NCI-H2196 treated with DMSO at 0.1 percent for 48 hours (cell line): ENCODE results near the gene C3orf20.
A peak's percentile ranks its signal among the peaks of the same experiment; 100 is the strongest.
"Not testable (repeated sequence)": the region's sequence is repeated elsewhere in the genome, so short reads cannot be mapped to it uniquely, and the experiment has no call there.

Experiments
- DNase-seq: peaks from one replicate; lab custom pipeline; 2025; ENCODE audit not compliant: unreplicated experiment; lab: John Stamatoyannopoulos, UW

The C3orf20 gene

GRCh38 chr3:14649466-14649865 lies 25.5 kb upstream of the C3orf20 start:
- DNase-seq = no peak

DNA sequence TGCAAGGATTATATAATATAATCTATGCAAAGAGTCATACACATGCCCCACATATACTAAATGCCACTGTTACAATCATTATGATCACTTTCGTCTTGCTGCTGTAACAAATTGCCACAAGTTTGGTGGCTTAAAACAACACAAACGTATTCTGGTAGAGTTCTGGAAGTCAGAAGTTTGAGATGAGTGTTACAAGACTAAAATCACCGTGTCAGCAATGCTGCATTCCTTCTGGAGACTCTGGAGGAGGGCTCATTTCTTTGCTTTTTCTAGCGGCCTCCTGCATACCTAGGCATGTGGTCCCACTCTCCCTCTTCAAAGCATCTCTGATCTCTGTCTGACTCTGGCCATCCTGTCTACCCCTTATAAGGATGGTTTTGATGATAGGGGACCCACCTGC lies 24.7 kb upstream of the C3orf20 start:
- no peak for DNase-seq

DNA sequence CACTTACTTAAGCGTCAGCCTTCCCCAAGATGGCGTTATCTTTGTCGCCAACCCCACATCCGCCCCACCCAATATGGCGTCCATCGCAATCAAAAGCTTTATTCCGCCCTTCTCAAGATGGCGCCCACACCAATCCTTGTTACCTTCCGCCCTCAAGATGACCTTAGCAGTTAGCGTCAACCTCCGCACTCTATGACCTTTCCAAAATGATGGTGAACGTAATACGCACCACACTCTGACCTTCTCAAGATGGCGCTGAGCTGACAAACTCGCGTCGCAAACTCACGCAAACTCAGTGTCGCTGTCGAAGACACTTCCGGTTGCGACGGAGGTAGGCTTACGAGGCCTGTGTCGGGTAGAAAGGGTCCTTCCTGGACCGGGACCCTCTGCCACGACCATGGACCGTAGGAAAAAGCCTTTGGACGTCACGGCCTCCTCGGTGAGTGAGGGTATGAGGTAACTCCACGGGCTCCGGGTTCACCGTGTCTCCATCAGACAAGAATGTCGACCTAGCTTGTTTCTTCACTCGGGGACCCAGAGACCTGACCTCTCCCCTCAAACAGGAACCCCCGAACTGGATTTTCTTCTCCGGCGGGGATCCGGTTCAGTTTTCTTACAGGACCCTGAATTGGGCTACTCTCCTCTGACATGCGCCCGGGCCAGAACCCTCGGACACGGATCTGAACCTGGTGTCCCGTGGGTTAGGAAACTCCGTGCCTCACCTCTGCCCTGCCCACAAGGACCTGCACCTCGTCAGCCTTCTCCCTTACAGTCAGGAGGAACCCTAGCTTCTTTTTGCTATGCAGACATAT lies 23.3 kb upstream of the C3orf20 start, which contains the start of gene CCDC174:
TSS of gene CCDC174 (plus strand) at position 323 of the 812 bp plus-strand sequence. CDS start at position 398, 75 bp downstream.
- peak; percentile 81 for DNase-seq

- not testable (repeated sequence) for DNase-seq
These were observed 22.5 kb upstream of the C3orf20 start for GRCh38 chr3:14652360-14652907.

GRCh38 chr3:14657579-14657978 lies 17.4 kb upstream of the C3orf20 start:
- no peak for DNase-seq

DNA sequence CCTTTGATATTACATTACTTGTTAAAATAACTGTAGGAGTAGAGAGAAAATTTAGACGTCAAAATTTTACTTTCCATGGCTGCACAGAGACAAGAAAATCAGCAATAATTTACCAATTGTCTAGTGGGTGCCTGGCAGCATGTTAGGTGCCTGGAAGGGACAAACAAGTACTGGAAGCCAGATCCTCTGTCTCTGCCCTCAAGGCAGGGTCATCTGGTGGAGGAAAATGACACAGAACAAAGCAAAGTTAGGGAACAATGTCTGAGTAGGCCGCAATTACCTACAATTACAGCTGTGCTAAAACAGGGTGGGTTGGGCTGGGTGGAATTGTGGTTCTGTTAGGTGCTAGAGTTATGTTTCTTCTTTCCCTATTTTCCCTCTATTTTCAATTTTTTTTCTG lies 16.0 kb upstream of the C3orf20 start:
- DNase-seq = no peak

GRCh38 chr3:14660942-14661341 lies 14.0 kb upstream of the C3orf20 start:
- DNase-seq = no peak

DNA sequence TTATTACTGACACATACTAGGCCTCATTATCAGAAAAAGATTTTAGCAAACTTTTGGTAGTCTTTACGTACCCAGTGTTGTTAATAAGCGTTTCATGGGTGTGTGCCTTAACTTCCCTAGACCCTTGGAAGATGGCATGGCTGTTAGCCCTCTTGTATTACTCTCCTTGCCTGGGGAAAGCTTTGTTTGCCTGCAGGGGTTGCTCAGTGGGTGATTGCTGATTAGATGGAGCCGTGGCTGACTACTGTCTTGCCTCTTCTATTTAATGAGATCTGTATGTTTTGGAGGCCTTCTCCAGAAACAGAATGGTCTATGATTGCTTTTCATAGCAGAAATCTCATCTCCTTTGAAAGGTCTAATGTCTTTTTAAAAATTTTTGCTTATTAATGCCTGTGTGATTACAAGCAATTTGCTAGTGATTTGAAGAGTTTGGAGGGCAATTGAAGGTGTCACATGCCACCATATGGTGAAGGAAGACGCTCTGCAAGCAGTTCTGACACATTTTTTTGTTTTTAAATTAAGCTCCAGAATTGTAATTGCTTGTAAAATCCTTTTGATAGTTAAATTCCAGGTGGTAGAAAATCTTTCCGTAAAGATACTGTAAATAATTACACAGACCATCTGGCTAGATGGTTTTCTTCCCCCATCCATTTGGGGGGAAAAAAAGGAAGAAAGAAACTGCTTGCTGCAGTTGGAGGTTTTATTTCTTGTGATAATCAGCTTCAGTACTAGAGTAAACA lies 11.4 kb upstream of the C3orf20 start:
- DNase-seq = no peak

GRCh38 chr3:14664170-14664569 lies 10.8 kb upstream of the C3orf20 start:
- no peak for DNase-seq

DNA sequence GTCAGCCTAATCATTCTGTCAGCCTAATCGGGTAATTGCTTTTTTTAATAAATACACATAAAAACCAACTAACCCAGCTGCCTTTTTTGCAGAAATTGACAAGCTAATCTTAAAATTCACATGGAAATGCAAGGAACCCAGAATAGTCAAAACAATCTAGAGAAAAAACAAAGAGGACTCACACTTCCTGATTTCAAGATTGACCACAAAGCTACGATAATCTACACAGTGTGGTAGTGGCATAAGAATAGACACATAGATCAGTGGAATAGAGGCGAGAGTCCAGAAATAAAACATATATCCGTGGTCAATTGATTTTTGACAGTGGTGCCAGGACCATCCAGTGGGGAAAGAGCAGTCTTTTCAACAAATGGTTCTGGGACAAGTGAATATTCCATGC lies 2.4 kb upstream of the C3orf20 start:
- no peak for DNase-seq

DNA sequence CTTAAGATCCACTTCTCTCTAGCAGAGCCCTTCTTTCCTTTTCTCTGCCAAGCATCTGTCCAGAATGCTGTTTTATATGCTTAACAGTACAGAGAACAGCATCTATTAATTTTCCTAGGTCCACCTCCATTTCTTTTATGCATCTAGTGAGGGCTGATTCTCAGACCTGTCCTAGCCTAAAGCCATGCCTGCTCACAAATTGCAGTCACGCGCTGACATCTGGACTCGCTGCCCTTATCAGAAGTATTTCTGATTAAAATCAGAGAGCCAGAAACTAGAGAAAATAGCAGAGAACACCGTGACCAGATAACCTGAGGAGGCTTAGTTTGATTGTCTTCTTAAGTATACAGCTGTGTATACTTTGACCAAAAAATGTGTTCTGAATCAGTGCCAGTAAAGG lies 1.9 kb downstream of the C3orf20 start:
- DNase-seq = no peak

- no peak for DNase-seq
These were observed 3.1 kb downstream of the C3orf20 start for GRCh38 chr3:14678015-14678503.

GRCh38 chr3:14680115-14680514 lies 5.2 kb downstream of the C3orf20 start:
- DNase-seq = no peak

- DNase-seq = no peak
These were observed 5.8 kb downstream of the C3orf20 start for GRCh38 chr3:14680716-14681115.

DNA sequence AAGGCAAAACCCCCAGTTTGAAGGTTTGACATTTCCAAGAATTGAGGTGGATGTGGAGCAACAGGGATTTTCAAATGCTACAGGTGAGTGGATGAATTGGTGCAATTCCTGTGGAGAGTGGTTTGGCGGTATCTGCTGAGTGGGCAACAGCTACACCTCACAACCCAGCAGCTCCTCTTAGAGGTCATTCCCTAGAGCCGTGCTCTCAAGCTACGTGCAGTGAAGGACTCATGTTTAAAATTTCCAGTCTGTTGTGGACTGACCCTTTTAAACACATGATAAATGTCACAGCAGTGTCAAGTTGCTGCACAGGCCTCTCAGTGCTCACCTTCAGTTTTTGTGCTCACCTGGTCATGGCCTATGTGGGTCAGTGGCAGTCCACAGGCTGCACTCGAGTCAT lies 9.5 kb downstream of the C3orf20 start:
- DNase-seq = no peak

- no peak for DNase-seq
These were observed 10.2 kb downstream of the C3orf20 start for GRCh38 chr3:14685179-14685578.

DNA sequence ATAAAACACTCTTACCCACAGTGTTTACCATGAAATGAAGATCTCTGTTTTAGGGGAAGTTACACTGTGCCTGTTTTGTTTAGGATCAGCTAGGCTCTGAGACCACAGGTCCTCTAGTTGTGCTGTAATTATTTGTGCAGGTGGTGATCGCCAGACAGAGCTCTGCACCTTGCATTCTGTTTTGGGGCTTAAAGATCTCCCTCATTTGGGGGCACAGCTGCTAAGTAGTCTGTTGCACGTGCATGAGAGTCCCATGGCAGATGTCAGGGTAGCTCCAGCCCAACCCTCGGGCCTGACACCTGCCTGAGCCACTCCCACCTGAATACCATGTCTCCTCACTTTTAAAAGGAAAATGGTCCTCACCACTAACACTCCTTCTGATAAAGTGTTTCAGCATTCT lies 12.4 kb downstream of the C3orf20 start:
- DNase-seq = no peak

- DNase-seq = no peak
These were observed 13.6 kb downstream of the C3orf20 start for GRCh38 chr3:14688525-14688924.

GRCh38 chr3:14689247-14689980 lies 14.5 kb downstream of the C3orf20 start:
- no peak for DNase-seq

DNA sequence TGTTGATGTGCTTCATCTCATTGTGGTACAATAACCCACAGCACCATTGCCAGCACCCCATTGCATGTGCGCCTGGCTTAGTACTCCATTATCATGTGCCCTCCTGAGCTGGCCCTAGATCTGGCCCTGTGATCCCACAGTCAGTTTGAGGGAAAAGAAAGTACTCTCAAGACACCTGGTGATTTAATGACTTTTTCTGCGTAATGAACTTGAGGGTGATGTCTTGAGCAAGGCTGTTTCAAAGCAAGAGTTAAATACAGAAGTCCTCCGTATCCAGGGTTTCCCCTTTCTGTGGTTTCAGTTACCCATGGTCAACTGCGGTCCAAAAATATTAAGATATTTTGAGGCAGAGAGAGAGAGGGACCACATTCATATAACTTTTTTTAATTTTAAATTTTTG lies 16.3 kb downstream of the C3orf20 start:
- DNase-seq = no peak

GRCh38 chr3:14691719-14692118 lies 16.8 kb downstream of the C3orf20 start:
- DNase-seq = no peak
